ENCODE measurements around the gene MAD1L1. TPM values are rescaled to one million over a fixed set of nuclear protein-coding genes. Genes with fewer than 3 reads are reported as not detected.

The MAD1L1 gene
- total RNA-seq, 1 donor from 2014 or later: 57.6 TPM

- no peaks in the 10 kb centered on the region for H3K36me3 Mint-ChIP-seq (ENCODE audit: unreplicated experiment)
- H3K27ac Mint-ChIP-seq (ENCODE audit: unreplicated experiment): peak overlapping the region; percentile 44
- no peak for TF ChIP-seq CTCF (IDR thresholded peaks at IDR 0.05; ENCODE audit: partially characterized antibody, unreplicated experiment)
- H3K4me1 Mint-ChIP-seq (ENCODE audit: low read depth, unreplicated experiment): peaks cover 28% of the 10 kb centered on the region
- H3K9me3 Mint-ChIP-seq (ENCODE audit: unreplicated experiment): peaks cover 11% of the 10 kb centered on the region
- peaks cover 9% of the 10 kb centered on the region for H3K27me3 Mint-ChIP-seq (ENCODE audit: unreplicated experiment)
- DNase-seq: peak; percentile 22
- H3K4me3 Mint-ChIP-seq (ENCODE audit: unreplicated experiment): peak overlapping the region; percentile 26
These were observed 387.0 kb downstream of the MAD1L1 start for GRCh38 chr7:1845536-1846311.

- peaks cover 9% of the 10 kb centered on the region for H3K27me3 Mint-ChIP-seq (ENCODE audit: unreplicated experiment)
- DNase-seq: peak; percentile 46
- H3K4me3 Mint-ChIP-seq (ENCODE audit: unreplicated experiment): peak overlapping the region; percentile 26
- TF ChIP-seq CTCF (IDR thresholded peaks at IDR 0.05; ENCODE audit: partially characterized antibody, unreplicated experiment): no peak
- no peaks in the 10 kb centered on the region for H3K36me3 Mint-ChIP-seq (ENCODE audit: unreplicated experiment)
- H3K9me3 Mint-ChIP-seq (ENCODE audit: unreplicated experiment): peaks cover 11% of the 10 kb centered on the region
- H3K4me1 Mint-ChIP-seq (ENCODE audit: low read depth, unreplicated experiment): peaks cover 28% of the 10 kb centered on the region
- peak overlapping the region; percentile 44 for H3K27ac Mint-ChIP-seq (ENCODE audit: unreplicated experiment)
These were observed 387.8 kb downstream of the MAD1L1 start for GRCh38 chr7:1844951-1845390.

- Mint-ChIP-seq H3K4me3 (ENCODE audit: unreplicated experiment) (no peak overlapping the region), H3K27me3 (ENCODE audit: unreplicated experiment) (peaks cover 9% of the 10 kb centered on the region), H3K36me3 (ENCODE audit: unreplicated experiment) (no peaks in the 10 kb centered on the region), H3K4me1 (ENCODE audit: low read depth, unreplicated experiment) (peaks cover 28% of the 10 kb centered on the region), H3K27ac (ENCODE audit: unreplicated experiment) (no peak overlapping the region), H3K9me3 (ENCODE audit: unreplicated experiment) (peaks cover 12% of the 10 kb centered on the region)
- DNase-seq: peak; percentile 31
- TF ChIP-seq CTCF (IDR thresholded peaks at IDR 0.05; ENCODE audit: partially characterized antibody, unreplicated experiment): no peak
These were observed 388.3 kb downstream of the MAD1L1 start for GRCh38 chr7:1844336-1844950.

- Mint-ChIP-seq H3K4me3 (ENCODE audit: unreplicated experiment) (no peak overlapping the region), H3K36me3 (ENCODE audit: unreplicated experiment) (no peaks in the 10 kb centered on the region), H3K4me1 (ENCODE audit: low read depth, unreplicated experiment) (peaks cover 24% of the 10 kb centered on the region), H3K9me3 (ENCODE audit: unreplicated experiment) (peaks cover 13% of the 10 kb centered on the region), H3K27me3 (ENCODE audit: unreplicated experiment) (peaks cover 8% of the 10 kb centered on the region), H3K27ac (ENCODE audit: unreplicated experiment) (no peak overlapping the region)
- DNase-seq: peak; percentile 22
- no peak for TF ChIP-seq CTCF (IDR thresholded peaks at IDR 0.05; ENCODE audit: partially characterized antibody, unreplicated experiment)
These were observed 388.8 kb downstream of the MAD1L1 start for GRCh38 chr7:1843921-1844335.
